A673 (cell line): ENCODE results near the gene TFDP1.

Experiments
- CTCF ChIP-seq: fragments of 300-800, 200-600 bp; sonication (generic); conservative IDR thresholded peaks from 2 replicates; pipeline ENCODE4 v1.5.1; 2017; ENCODE audit warnings: low read depth, mild to moderate bottlenecking, antibody characterized with exemption, low read length, moderate library complexity, mixed read lengths
- EZH2 ChIP-seq: fragments of 200-600 bp; sonication (generic); IDR thresholded peaks from 2 replicates; pipeline ENCODE4 v1.6.1; 2017; ENCODE audit warnings: borderline replicate concordance, low read depth, mild to moderate bottlenecking, mixed read lengths, antibody characterized with exemption, low read length; ENCODE audit not compliant: poor library complexity, severe bottlenecking

GRCh38 chr13:113635048-113635420 is 50.5 kb downstream of the TFDP1 start:
- TF ChIP-seq CTCF (no peak), EZH2 (no peak)
